GM19025 (cell line): ENCODE data around the gene PADI6.
"Not testable (repeated sequence)": the region's sequence is repeated elsewhere in the genome, so short reads cannot be mapped to it uniquely, and the experiment has no call there.

Source experiments
- ATAC-seq: cut with Tn5 transposase; IDR thresholded peaks from one replicate; pipeline ENCODE4 v1.9.1; 2021; ENCODE audit warnings: mild to moderate bottlenecking, low read depth, moderate library complexity; ENCODE audit not compliant: unreplicated experiment

Gene PADI6

GRCh38 chr1:17403081-17403480, 31.1 kb downstream of the PADI6 start:
- ATAC-seq = no peak

DNA sequence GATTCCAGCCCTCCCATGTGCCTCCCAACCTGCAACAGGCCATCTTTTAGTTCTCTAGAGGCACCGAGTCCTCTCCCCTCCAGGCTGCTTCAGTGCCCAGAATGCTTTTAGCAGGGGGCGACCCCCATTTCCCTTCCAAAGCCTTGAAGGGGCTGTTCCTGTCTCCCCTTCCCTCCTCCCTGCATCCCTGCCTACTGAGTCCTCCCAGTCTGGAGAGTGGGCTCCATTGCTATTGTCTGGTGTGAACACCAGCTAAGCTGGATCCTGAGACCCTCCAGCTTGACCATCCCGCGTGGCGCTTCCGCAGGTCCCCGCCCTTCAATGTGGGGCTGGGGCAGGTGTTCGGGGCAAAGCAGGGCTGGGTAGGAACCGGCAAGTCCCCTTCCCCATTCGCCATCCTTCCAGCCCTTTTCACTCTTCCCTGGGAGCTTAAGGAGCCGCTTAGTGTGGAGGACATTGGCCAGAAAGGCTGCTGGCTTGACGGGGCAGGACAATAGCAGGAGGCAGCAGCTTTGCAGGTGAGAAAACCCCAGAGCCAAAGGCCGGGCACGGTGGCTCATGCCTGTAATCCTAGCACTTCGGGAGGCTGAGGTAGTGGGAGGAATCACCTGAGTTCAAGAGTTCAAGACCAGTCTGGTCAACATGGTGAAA, 32.2 kb downstream of the PADI6 start:
- no peak for ATAC-seq

GRCh38 chr1:17404820-17405219, 32.8 kb downstream of the PADI6 start:
- ATAC-seq = no peak

DNA sequence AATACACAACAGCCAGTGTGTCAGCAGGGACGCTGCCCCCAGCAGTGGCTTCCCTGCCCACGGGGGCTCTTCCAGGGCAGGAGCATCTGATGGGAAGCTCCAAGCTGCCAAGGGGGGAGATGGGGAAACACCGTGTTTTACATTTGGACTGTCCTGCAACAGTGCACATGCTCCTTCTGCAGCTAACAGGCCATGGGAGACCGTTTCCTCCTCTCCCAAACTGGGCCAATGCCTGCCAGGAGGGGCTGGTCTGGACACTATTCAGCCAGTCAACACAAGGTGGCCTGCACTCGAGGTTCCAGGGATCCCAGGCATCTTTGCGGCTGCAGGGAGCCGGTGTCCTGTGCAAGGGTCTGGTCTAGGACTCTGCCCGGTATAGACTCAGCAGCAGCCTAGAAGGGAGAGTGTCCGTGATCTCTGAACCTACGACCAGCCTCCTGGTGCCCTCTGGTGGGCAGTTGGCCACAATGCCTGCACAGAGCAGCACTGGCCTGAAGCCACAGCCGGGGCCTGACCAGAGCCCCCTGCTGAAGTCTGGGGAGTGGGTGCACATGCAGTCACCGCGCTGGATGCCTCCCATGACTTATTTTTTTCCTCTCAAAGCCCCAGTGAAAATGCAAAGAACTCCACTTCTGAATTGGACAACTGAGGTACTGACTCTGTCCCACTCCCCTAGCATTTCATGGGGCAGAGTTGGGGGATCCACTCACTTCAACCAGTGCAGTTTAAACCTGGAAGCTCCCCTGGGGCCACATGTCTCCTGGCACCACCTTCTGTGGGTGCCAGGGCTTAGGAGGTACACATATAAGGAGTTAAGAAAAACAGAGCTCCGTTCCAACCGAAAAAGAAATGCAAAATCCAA, 34.1 kb downstream of the PADI6 start:
- no peak for ATAC-seq

- not testable (repeated sequence) for ATAC-seq
Observed at GRCh38 chr1:17406760-17407475, 34.9 kb downstream of the PADI6 start.

DNA sequence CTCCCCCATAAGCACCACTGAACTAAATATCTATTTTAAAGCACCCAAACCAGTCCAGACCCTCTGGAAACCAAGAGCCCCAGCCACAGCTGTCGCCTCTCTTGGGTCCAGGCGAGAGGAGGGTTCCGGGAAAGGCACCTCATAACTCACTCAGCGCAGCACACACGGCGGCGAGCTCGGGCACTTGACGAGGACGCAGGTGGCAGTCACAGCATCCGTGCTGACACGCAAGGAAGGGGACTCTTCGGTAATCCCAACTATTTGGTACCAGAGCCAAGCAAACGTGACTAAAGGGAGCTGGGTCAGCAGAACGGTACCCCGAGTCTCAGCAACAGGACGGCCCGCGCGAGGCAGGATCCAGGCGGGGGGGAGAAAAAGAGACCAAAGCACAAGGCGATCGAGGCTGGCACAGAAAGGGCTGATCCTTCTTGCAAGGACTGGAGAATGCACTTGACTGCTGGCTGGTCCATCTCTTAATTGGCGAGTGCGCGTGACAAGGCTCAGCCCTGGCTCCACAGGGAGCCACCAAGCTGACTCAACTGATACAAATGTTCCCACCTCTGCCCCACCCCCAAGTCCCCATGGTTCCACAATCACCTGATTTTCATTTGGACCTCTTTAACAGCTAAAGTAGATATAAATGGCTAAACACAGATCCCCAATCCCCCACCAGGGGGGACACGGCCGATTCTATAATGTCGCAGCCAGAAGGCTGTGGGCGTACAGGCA, 36.0 kb downstream of the PADI6 start:
- not testable (repeated sequence) for ATAC-seq

DNA sequence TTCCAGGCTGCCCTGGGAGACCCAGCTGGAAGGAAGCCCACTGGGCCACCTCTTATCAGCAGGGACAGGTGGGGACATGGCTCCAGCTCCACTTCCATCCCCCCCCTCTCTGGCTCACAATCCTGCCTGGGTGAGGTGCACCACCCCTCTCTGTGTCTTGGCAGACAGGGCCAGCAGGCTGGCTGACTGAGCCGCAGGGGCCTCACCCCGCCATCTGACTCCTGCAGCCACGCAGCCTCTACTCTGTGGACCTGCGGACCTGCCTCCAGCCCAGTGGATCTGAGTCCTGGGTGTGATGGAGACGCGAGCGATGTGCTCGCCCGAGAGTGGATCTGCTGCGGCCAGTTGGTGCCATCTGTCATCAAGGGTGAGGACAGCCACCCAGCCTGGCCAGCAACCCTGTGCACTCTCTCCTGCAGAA, 37.4 kb downstream of the PADI6 start:
- ATAC-seq = no peak

DNA sequence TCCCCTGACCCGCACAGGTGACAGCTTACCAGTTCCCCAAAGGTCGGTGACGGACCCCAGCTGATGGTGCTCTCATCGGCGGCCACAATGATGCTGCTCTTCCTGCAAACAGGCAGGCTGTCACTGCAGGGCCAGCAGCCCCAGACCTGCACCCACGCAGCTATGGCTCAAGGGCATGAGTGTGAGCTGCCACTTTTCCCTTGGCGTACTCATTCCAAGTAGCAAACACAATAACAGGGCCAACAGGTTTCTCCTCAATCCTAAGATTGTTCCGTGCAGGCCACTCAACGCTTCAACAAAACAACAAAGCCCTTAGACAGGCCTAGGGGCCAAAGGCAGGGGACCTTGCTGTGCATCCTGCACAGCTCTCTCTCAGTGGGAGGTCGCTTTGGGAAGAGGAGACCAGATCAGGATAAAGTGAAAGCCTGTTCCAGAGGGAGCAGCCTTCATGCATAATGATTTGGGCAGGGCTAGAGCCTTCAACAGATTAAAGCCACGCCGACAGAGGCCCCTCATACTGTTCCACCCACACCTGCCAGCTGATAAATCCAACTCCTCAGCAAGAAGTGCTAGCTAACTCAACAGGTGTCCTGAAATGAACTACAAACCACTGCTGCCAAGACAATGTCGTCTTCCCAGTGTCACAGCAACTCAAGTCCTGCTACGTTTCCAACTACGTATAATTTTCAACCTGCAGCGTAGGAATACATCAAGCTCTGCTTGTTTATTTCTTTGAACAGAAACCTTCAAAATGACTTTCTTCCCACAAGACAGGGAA, 40.3 kb downstream of the PADI6 start:
- no peak for ATAC-seq

- no peak for ATAC-seq
Observed at GRCh38 chr1:17414022-17414421, 42.0 kb downstream of the PADI6 start.

DNA sequence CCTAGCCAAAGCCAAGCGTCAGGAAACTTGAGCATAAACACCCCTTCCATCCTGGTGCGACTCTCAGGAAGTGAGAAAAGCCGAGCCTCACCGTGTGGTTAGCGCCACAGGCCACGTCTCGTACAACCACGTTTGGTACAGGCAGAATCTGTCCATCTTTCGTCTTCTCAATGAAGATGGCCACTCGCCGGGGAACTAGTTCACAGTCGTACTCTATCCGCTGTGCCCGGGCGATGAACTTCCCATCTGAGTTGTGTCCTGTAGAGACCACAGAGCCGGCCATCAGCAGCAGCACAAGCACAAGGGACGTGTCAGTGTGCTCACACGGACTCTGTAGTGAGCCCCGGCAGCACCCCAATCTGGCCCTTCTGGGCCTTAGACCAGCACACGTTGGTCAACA, 44.4 kb downstream of the PADI6 start:
- ATAC-seq = no peak

- ATAC-seq = no peak
Observed at GRCh38 chr1:17419626-17420328, 47.8 kb downstream of the PADI6 start.

DNA sequence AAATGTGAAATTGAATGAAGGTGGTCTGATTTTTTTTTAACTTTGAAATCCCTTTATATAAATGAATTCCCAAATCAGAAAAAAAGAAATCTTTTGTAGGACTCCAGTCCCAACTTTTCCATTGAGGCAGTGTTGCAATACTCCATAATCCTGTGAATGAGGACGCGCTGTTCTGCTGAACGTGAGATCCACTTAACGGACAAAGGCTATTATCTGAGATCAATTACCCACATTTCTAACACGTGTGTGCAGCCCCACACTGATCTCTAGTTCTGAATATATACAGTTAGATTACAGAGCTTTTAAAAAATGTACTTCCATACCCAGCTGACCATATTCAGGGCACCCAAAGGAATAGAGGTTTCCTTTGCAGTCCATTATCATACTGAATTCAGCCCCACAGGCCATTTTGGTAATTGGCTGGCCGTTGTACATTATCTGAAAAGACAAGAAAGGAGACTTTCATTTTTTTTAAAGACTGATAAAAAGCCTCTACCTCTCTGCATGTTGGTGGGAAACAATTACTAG, 48.5 kb downstream of the PADI6 start:
- ATAC-seq = no peak

DNA sequence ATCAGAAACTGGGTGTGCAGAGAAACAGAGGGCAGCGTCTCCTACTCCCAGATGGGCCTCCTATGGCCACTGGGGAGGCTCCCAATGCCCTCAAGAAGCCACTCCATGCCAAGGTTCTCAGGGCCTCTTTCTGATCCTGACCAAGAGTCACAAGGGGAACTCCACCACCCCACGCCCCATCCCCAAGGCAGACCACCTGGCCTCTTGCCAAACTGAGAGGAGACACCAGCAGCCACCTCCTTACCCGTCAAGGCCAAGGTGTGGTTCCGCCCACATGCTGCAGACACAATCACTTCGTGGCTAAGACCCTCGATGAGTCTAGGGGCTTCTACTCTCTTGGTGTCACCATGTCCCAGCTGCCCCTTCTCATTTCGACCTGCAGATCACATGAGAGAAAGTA, 50.5 kb downstream of the PADI6 start:
- ATAC-seq = no peak

DNA sequence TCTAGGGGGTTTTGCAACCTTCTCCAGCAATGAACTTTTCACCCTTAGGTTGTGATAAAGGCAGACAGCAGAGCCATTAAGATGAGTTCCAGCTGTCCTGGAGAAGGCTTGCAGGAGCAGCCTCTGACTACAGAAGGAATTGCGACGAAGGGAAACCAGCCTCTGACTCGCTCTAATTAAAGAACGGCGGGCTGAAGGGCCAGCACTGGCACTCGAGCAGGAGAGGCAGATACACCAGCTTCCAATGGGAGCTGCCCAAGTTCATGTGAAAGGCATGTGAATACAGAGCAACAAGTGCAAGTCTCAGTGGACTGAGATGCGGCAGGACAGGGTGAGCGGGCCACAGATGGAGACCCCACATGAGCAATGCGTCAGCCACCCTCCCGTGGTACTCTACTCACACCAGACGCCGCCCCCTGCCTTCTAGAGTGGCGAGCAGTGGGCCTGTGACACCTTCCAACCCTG, 51.8 kb downstream of the PADI6 start:
- ATAC-seq = no peak

- ATAC-seq = no peak
Observed at GRCh38 chr1:17425806-17426600, 54.0 kb downstream of the PADI6 start.

GRCh38 chr1:17427696-17428660, 56.0 kb downstream of the PADI6 start:
- no peak for ATAC-seq

DNA sequence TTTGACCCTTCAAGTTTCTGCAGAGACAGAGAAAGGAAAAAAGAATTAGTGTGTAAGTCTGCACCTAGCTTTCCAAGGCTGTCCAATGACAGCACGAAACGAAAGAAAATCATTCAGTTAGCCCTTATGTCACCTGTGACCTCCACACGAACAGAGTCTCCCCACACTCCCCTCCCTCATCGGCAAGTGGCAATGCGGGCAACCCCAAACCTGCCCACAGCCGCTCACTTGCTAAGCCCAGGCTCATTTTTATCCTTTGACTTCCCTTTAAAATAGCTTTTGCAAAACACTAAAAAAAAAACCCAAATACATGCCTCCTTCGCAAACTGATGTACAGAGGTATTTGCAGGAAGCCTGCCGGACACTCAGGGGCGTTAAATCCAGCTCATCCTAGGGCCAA, 57.2 kb downstream of the PADI6 start:
- no peak for ATAC-seq
